SU-DHL-6 (cell line): ENCODE results near the gene ADAMTS17.

ENCODE experiments used
- H2AFZ ChIP-seq: fragments of 200-600 bp; sonication (generic); 2 replicates; pipeline ENCODE4 v1.6.1; 2014; ENCODE audit warnings: low read depth, mild to moderate bottlenecking, moderate library complexity, mixed read lengths, antibody characterized with exemption, low read length; ENCODE audit not compliant: severe bottlenecking
- H3F3A ChIP-seq: fragments of 200-600 bp; shearing (Covaris generic); 2 replicates; pipeline ENCODE4 v1.6.0; 2016; ENCODE audit warnings: antibody characterized with exemption, mild to moderate bottlenecking; ENCODE audit not compliant: insufficient read depth
- H3K27ac ChIP-seq: fragments of 200-600 bp; sonication (generic); 2 replicates; pipeline ENCODE4 v1.5.1; 2016; ENCODE audit warnings: low read depth, mild to moderate bottlenecking, low read length, moderate library complexity, mixed read lengths
- H3K27me3 ChIP-seq: fragments of 200-600 bp; sonication (generic), shearing (Covaris generic); 2 replicates; pipeline ENCODE4 v1.6.0; 2014; ENCODE audit warnings: mild to moderate bottlenecking, low read length
- H3K36me3 ChIP-seq: fragments of 200-600 bp; sonication (generic); 2 replicates; pipeline ENCODE4 v1.6.1; 2014; ENCODE audit warnings: mild to moderate bottlenecking, low read length, mixed read lengths
- H3K4me2 ChIP-seq: fragments of 300-600, 200-600 bp; shearing (Covaris generic), sonication (generic); 2 replicates; pipeline ENCODE4 v1.6.0; 2014; ENCODE audit warnings: low read length, low read depth, mild to moderate bottlenecking; ENCODE audit not compliant: poor library complexity, severe bottlenecking
- H3K4me3 ChIP-seq: fragments of 200-600 bp; sonication (generic); 2 replicates; pipeline ENCODE4 v1.5.1; 2014; ENCODE audit warnings: antibody characterized with exemption, low read length, mild to moderate bottlenecking, mixed read lengths; ENCODE audit not compliant: insufficient read depth, poor library complexity, severe bottlenecking
- H3K79me2 ChIP-seq: fragments of 200-600 bp; sonication (generic); 2 replicates; pipeline ENCODE4 v1.6.1; 2014; ENCODE audit warnings: mild to moderate bottlenecking, low read length, moderate library complexity; ENCODE audit not compliant: insufficient read depth
- H3K9ac ChIP-seq: fragments of 200-600 bp; sonication (generic); 2 replicates; pipeline ENCODE4 v1.7.0; 2014; ENCODE audit warnings: mild to moderate bottlenecking, low read length
- H3K9me2 ChIP-seq: fragments of 200-600 bp; sonication (generic); replicated peaks from 2 replicates; pipeline ENCODE4 v1.6.1; 2014; ENCODE audit warnings: low read length; ENCODE audit not compliant: insufficient read depth
- H3K9me3 ChIP-seq: fragments of 200-600 bp; sonication (generic); 2 replicates; pipeline ENCODE4 v1.6.1; 2014; ENCODE audit warnings: low read length, mixed read lengths; ENCODE audit not compliant: insufficient read depth
- H4K20me1 ChIP-seq: fragments of 200-600 bp; sonication (generic); 2 replicates; pipeline ENCODE4 v1.6.1; 2014; ENCODE audit warnings: low read depth, mild to moderate bottlenecking, antibody characterized with exemption, low read length, moderate library complexity, mixed read lengths
- EZH2phosphoT487 ChIP-seq: fragments of 200-600 bp; sonication (generic), shearing (Covaris generic); conservative IDR thresholded peaks from 2 replicates; pipeline ENCODE4 v1.6.1; 2018; ENCODE audit warnings: mild to moderate bottlenecking, antibody characterized with exemption, low read length, moderate library complexity, mixed read lengths
- TF ChIP-seq, protein P1 (sequence below): fragments of 200-600 bp; sonication (generic); IDR thresholded peaks from one replicate; pipeline ENCODE4 v1.5.1; 2017; ENCODE audit warnings: antibody characterized with exemption, mild to moderate bottlenecking, low read length, moderate library complexity; ENCODE audit not compliant: insufficient read depth, poor library complexity, severe bottlenecking

The ADAMTS17 gene

DNA sequence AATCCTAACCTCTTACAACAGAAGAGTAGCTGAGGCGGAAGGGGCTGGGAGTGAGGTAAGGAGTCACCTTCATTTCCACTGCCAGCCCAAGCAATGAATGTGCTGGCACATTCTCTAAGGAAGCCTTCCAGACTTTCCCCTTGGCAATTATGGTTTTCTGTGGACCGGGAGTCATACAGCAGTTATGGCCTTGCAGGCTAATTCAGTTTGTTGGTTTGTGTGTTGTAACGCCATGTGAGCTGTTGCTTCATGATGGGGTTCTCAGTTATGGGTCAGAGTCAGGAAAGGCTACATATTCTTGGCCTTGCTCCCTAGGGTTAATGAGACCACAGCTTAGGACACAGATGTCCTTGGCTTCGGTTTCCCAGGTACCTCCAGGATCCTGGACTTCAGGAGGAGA, 137.0 kb downstream of the ADAMTS17 start:
- no peaks in the 10 kb centered on the region for H3K27me3 ChIP-seq
- H4K20me1 ChIP-seq = no peaks in the 10 kb centered on the region
- no peak for TF ChIP-seq EZH2phosphoT487
- TF ChIP-seq, protein P1, sequence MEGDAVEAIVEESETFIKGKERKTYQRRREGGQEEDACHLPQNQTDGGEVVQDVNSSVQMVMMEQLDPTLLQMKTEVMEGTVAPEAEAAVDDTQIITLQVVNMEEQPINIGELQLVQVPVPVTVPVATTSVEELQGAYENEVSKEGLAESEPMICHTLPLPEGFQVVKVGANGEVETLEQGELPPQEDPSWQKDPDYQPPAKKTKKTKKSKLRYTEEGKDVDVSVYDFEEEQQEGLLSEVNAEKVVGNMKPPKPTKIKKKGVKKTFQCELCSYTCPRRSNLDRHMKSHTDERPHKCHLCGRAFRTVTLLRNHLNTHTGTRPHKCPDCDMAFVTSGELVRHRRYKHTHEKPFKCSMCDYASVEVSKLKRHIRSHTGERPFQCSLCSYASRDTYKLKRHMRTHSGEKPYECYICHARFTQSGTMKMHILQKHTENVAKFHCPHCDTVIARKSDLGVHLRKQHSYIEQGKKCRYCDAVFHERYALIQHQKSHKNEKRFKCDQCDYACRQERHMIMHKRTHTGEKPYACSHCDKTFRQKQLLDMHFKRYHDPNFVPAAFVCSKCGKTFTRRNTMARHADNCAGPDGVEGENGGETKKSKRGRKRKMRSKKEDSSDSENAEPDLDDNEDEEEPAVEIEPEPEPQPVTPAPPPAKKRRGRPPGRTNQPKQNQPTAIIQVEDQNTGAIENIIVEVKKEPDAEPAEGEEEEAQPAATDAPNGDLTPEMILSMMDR = no peak
- H3K4me2 ChIP-seq = no peak overlapping the region
- no peaks in the 10 kb centered on the region for H3K79me2 ChIP-seq
- no peak overlapping the region for H2AFZ ChIP-seq
- no peaks in the 10 kb centered on the region for H3K36me3 ChIP-seq
- H3K4me3 ChIP-seq = no peak overlapping the region
- H3K9ac ChIP-seq = no peak overlapping the region
- no peaks in the 10 kb centered on the region for H3F3A ChIP-seq
- H3K9me2 ChIP-seq = no peaks in the 10 kb centered on the region
- H3K27ac ChIP-seq = no peak overlapping the region
- no peaks in the 10 kb centered on the region for H3K9me3 ChIP-seq

DNA sequence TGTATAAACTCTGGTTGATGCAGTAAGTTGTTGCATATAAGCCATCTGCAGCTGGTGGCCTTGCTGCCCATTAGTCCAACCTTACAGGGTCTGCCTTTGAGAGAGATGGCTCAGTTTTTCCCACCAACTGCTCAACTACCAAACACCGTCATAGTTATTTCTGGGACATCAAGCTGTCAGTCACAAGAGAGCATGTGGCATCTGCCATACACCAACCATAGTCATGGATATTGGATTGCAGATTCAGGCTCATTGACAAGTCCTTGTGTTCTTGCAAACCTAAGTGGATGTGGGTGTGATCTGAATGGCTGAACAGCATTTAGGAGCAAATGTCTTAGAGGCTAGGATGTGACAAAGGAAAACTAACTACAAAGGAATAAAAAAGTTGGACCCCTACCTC, 137.6 kb downstream of the ADAMTS17 start:
- H3K9me3 ChIP-seq = no peaks in the 10 kb centered on the region
- no peak overlapping the region for H3K4me2 ChIP-seq
- H3K4me3 ChIP-seq = no peak overlapping the region
- H3K27me3 ChIP-seq = no peaks in the 10 kb centered on the region
- no peak overlapping the region for H2AFZ ChIP-seq
- no peaks in the 10 kb centered on the region for H3K9me2 ChIP-seq
- H4K20me1 ChIP-seq = no peaks in the 10 kb centered on the region
- no peaks in the 10 kb centered on the region for H3K79me2 ChIP-seq
- no peak overlapping the region for H3K27ac ChIP-seq
- TF ChIP-seq, protein P1 = no peak
- TF ChIP-seq EZH2phosphoT487 = no peak
- no peaks in the 10 kb centered on the region for H3F3A ChIP-seq
- no peak overlapping the region for H3K9ac ChIP-seq
- no peaks in the 10 kb centered on the region for H3K36me3 ChIP-seq

DNA sequence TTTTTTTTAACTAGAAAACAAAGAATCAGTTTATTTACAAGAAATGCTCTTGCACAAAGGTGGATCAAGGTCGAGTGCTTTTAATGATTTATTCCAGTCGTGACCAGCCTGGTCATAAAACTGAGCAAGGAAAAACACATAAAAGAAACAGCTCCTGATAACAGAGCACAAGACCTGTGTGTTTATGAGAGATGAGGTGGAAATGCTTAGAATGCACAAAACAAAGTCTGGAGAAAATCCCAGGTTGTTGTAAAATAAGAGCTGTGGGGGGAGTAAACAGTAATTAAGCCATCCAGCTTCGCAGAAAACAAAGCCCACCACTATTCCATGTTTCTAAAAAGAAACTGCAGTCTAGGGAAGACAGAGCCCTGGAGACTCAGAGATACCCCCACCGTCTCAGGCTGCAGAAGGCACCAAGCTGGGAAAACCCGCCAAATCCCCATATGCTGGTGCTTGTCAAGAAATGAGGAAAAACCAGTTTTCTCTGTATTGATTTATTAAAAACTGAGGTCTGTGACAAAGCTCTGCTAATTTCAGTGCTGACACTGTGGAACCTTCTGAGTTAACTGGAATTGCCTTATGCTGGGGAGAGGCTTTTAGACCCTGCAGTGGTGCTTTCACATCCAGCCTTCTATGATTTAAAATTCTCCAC, 139.3 kb downstream of the ADAMTS17 start:
- Histone ChIP-seq H3F3A (no peaks in the 10 kb centered on the region), H3K9me2 (no peaks in the 10 kb centered on the region), H3K4me3 (no peak overlapping the region), H3K4me2 (no peak overlapping the region), H2AFZ (no peak overlapping the region), H3K27me3 (no peaks in the 10 kb centered on the region), H3K9ac (no peak overlapping the region), H3K9me3 (no peaks in the 10 kb centered on the region), H4K20me1 (no peaks in the 10 kb centered on the region), H3K27ac (no peak overlapping the region), H3K36me3 (no peaks in the 10 kb centered on the region), H3K79me2 (no peaks in the 10 kb centered on the region)
- no peak for TF ChIP-seq EZH2phosphoT487
- TF ChIP-seq, protein P1 = no peak
